ENCODE data around the gene SSBP1.
"Not testable (repeated sequence)": the region's sequence is repeated elsewhere in the genome, so short reads cannot be mapped to it uniquely, and the experiment has no call there.

Gene SSBP1

GRCh38 chr7:141737836-141738591, at the start of gene SSBP1:
SSBP1 (plus strand) TSS chr7:141738358; CDS start chr7:141739167, 809 bp downstream.
- peak; percentile 98 for DNase-seq

- DNase-seq: not testable (repeated sequence)
Observed at GRCh38 chr7:141689072-141689825, 48.9 kb upstream of the SSBP1 start.

- no peak for DNase-seq
Observed at GRCh38 chr7:141691540-141691939, 46.6 kb upstream of the SSBP1 start.

- no peak for DNase-seq
Observed at GRCh38 chr7:141691961-141692360, 46.2 kb upstream of the SSBP1 start.

- no peak for DNase-seq
Observed at GRCh38 chr7:141693082-141693481, 45.1 kb upstream of the SSBP1 start.

- DNase-seq: peak; percentile 25
Observed at GRCh38 chr7:141695803-141696289, 42.3 kb upstream of the SSBP1 start.

- no peak for DNase-seq
Observed at GRCh38 chr7:141696348-141696747, 41.8 kb upstream of the SSBP1 start.

- DNase-seq: no peak
Observed at GRCh38 chr7:141697211-141697871, 40.8 kb upstream of the SSBP1 start.

- DNase-seq: peak; percentile 38
Observed at GRCh38 chr7:141698247-141699015, 39.7 kb upstream of the SSBP1 start.

- no peak for DNase-seq
Observed at GRCh38 chr7:141699860-141700259, 38.3 kb upstream of the SSBP1 start.

- DNase-seq: no peak
Observed at GRCh38 chr7:141700296-141700847, 37.8 kb upstream of the SSBP1 start.

GRCh38 chr7:141700848-141701371, 37.2 kb upstream of the SSBP1 start:
- DNase-seq: no peak

GRCh38 chr7:141701489-141702046, 36.6 kb upstream of the SSBP1 start:
- peak; percentile 58 for DNase-seq

- peak; percentile 69 for DNase-seq
Observed at GRCh38 chr7:141702047-141702567, 36.1 kb upstream of the SSBP1 start, which contains the start of gene DENND11. DENND11 (minus strand) TSS chr7:141702166; CDS start chr7:141702153, 13 bp downstream.

GRCh38 chr7:141702892-141703291, 35.3 kb upstream of the SSBP1 start:
- DNase-seq: no peak

GRCh38 chr7:141704112-141704511, 34.0 kb upstream of the SSBP1 start:
- no peak for DNase-seq

GRCh38 chr7:141704741-141705140, 33.4 kb upstream of the SSBP1 start:
- no peak for DNase-seq

GRCh38 chr7:141706239-141707064, 31.7 kb upstream of the SSBP1 start:
- peak; percentile 29 for DNase-seq

- DNase-seq: no peak
Observed at GRCh38 chr7:141708351-141708750, 29.8 kb upstream of the SSBP1 start, which contains the start of gene WEE2. WEE2 (plus strand) TSS chr7:141708353; CDS start chr7:141708759, 406 bp downstream.

GRCh38 chr7:141709318-141709717, 28.8 kb upstream of the SSBP1 start:
- DNase-seq: no peak
